ENCODE measurements around the gene SRBD1.

Gene SRBD1

GRCh38 chr2:45345331-45346234 is 265.5 kb downstream of the SRBD1 start:
- DNase-seq, result no peak

GRCh38 chr2:45344502-45344901 is 266.6 kb downstream of the SRBD1 start:
- DNase-seq, result no peak

- DNase-seq, result no peak
These were observed 267.0 kb downstream of the SRBD1 start for GRCh38 chr2:45344071-45344470.

GRCh38 chr2:45343251-45344017 is 267.6 kb downstream of the SRBD1 start:
- no peak for DNase-seq

GRCh38 chr2:45340318-45340717 is 270.7 kb downstream of the SRBD1 start:
- no peak for DNase-seq

- no peak for DNase-seq
These were observed 271.8 kb downstream of the SRBD1 start for GRCh38 chr2:45339253-45339652.

Measured in activated CD8-positive, alpha-beta memory T cell treated with anti-CD3 and anti-CD28 coated beads, Interleukin-2, amount 50 U/mL, for 4 hours (primary cell).